ENCODE data around the gene MYO10.

GRCh38 chr5:16931334-16932110, 4.6 kb downstream of the MYO10 start:
- TF ChIP-seq, protein P1, sequence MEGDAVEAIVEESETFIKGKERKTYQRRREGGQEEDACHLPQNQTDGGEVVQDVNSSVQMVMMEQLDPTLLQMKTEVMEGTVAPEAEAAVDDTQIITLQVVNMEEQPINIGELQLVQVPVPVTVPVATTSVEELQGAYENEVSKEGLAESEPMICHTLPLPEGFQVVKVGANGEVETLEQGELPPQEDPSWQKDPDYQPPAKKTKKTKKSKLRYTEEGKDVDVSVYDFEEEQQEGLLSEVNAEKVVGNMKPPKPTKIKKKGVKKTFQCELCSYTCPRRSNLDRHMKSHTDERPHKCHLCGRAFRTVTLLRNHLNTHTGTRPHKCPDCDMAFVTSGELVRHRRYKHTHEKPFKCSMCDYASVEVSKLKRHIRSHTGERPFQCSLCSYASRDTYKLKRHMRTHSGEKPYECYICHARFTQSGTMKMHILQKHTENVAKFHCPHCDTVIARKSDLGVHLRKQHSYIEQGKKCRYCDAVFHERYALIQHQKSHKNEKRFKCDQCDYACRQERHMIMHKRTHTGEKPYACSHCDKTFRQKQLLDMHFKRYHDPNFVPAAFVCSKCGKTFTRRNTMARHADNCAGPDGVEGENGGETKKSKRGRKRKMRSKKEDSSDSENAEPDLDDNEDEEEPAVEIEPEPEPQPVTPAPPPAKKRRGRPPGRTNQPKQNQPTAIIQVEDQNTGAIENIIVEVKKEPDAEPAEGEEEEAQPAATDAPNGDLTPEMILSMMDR (IDR thresholded peaks at IDR 0.05), result no peak
- TF ChIP-seq POLR2A (IDR thresholded peaks at IDR 0.05), result no peak
- TF ChIP-seq EP300 (IDR thresholded peaks at IDR 0.05), result no peak

Measured in tibial nerve (tissue), 4 donors.